Adrenal gland (tissue), 12 donors: ENCODE results near the gene PPP1R12B. TPM values are rescaled to one million over a fixed set of nuclear protein-coding genes. Genes with fewer than 3 reads are reported as not detected.
A peak's percentile ranks its signal among the peaks of the same experiment; 100 is the strongest.

Source experiments
- DNase-seq, 7 donors: peaks; one replicate each; pipeline ENCODE4 v3.0.0-alpha.2; 2019 to 2020
- H3K27ac ChIP-seq, 5 donors: fragments of 200-600 bp; sonication (generic) in 4 of 5; 1 replicate in 3 of 5; 2 replicates in 2 of 5; pipeline versions ENCODE4 v1.5.1 to v1.8.0; 2016 to 2020; ENCODE audit warnings: mild to moderate bottlenecking in 1 of 5
- H3K27me3 ChIP-seq: fragments of 200-600 bp; 2 replicates; pipeline ENCODE4 v1.8.0; 2021
- H3K36me3 ChIP-seq, 2 donors: fragments of 200-600 bp; replicated peaks in 1 of 2; 1 replicate in 1 of 2; 2 replicates in 1 of 2; pipeline versions ENCODE4 v1.5.1 to v1.8.0; 2018 to 2022
- H3K4me1 ChIP-seq, 2 donors: fragments of 200-600 bp; replicated peaks in 1 of 2; 1 replicate in 1 of 2; 2 replicates in 1 of 2; pipeline versions ENCODE4 v1.5.1 to v1.8.0; 2018 to 2021
- H3K4me3 ChIP-seq, 4 donors: fragments of 200-600 bp; sonication (generic) in 3 of 4; one replicate each; pipeline ENCODE4 v1.5.1; 2016 to 2018
- H3K9me3 ChIP-seq, 3 donors: fragments of 200-600 bp; sonication (generic) in 1 of 3; replicated peaks in 1 of 3; 1 replicate in 2 of 3; 2 replicates in 1 of 3; pipeline versions ENCODE4 v1.5.1 to v1.8.0; 2016 to 2021
- CTCF ChIP-seq, 6 experiments: fragments of 450-650 bp in 4 of 6; fragments of 200-600 bp in 2 of 6; sonication (generic) in 1 of 6; IDR thresholded peaks; 1 replicate in 5 of 6; 2 replicates in 1 of 6; pipeline versions ENCODE4 v1.5.1 to v1.8.0; 2016 to 2021; ENCODE audit warnings: antibody characterized with exemption in 6 of 6, mild to moderate bottlenecking in 2 of 6, moderate library complexity in 1 of 6
- POLR2A ChIP-seq, 2 donors: fragments of 450-650 bp; IDR thresholded peaks; one replicate each; pipeline ENCODE4 v1.6.1; 2017; ENCODE audit warnings: antibody characterized with exemption in 2 of 2, mild to moderate bottlenecking in 2 of 2, moderate library complexity in 1 of 2
- WGBS, 4 donors: extraction: QIAGEN DNeasy Blood & Tissue Kit in 2 of 4; methylation state at CpG; one replicate each; pipeline versions ENCODE4 v1.1.5 to v1.1.7; 2013 to 2017; 5-methylcytosine and 5-hydroxymethylcytosine counted together
- intact Hi-C, 2 donors: fragments of 100-400 bp; cut with DNase I; formaldehyde crosslinking; loops; one replicate each; pipeline versions ENCODE4 v1.14.1 to v1.15.0; 2022 to 2023
- polyA plus RNA-seq, 3 donors: library from polyadenylated mRNA; stranded (reverse); fragments of 200-250 nt in 2 of 3; fragments of 350-450 nt in 1 of 3; fragmentation: Illumina TruSeq in 1 of 3; extraction: RNeasy Lipid Tissue Mini Kit (QIAGEN cat#74804) in 1 of 3; gene quantifications; one replicate each; pipeline ENCODE4 v1.2.3, GENCODE V29; 2013 to 2014
- total RNA-seq, 9 donors: library from RNA; depleted of rRNA in 4 of 9; stranded (reverse); fragments of >200 nt in 4 of 9; fragments of 120-200 nt in 1 of 9; fragmentation: NEBNext Ultra II Directional in 1 of 9; extraction: Animal tissue kit (Norgen Biotek cat#: 25700) in 1 of 9; gene quantifications; one replicate each; pipeline versions ENCODE4 v1.1.0 to v1.2.4, GENCODE V29; 2013 to 2023
- donor health status: healthy with polysubstance abuse.
- donor health status: Bipolar disorder and iron deficiency.
- donor health status: DM: yes; HTN: yes; CAD: no.
- donor health status: DM: no; HTN: no; CAD: no.
- donor health status: DM: no; HTN: no; CAD: no.
- donor health status: DM: yes; HTN: yes; CAD: no.

The PPP1R12B gene
- total and polyA plus RNA-seq, 12 donors, result 3.0 to 43.9 (median 19.8) TPM

GRCh38 chr1:202571719-202572339 lies 223.3 kb downstream of the PPP1R12B start:
- intact Hi-C loops, result loop anchor here in 1 of 2 donors (10.0 kb wide), 1 partner anchor 67 kb away; no protein-coding TSS in a partner anchor
- TF ChIP-seq POLR2A (IDR thresholded peaks at IDR 0.05), result no peak
- peak; percentile 62 to 80 (median 68) for TF ChIP-seq CTCF (IDR thresholded peaks at IDR 0.05)
- H3K27ac ChIP-seq, result no peak overlapping the region
- H3K4me3 ChIP-seq, result no peak overlapping the region
- H3K9me3 ChIP-seq, result no peaks in the 10 kb centered on the region
- H3K27me3 ChIP-seq, result no peaks in the 10 kb centered on the region
- WGBS, 4 donors, result 55 to 64% (median 60%) methylated on average over 3 of the region's 3 CpGs
- peaks cover 10 to 39% of the 10 kb centered on the region in 2 donors for H3K4me1 ChIP-seq
- H3K36me3 ChIP-seq, result peaks cover 0 to 5% of the 10 kb centered on the region in 2 donors
- peak in 5 of 7 donors; percentile 22 to 42 (median 32) for DNase-seq

- Histone ChIP-seq H3K36me3 (peaks cover 0 to 5% of the 10 kb centered on the region in 2 donors), H3K27me3 (no peaks in the 10 kb centered on the region), H3K4me1 (peaks cover 11 to 36% of the 10 kb centered on the region in 2 donors), H3K27ac (no peak overlapping the region), H3K9me3 (no peaks in the 10 kb centered on the region), H3K4me3 (no peak overlapping the region)
- no peak for DNase-seq
- intact Hi-C loops, result loop anchor here in 1 of 2 donors (10.0 kb wide), 1 partner anchor 68 kb away; no protein-coding TSS in a partner anchor
- WGBS, 4 donors, result 94 to 100% (median 99%) methylated on average over 1 of the region's 1 CpG
- TF ChIP-seq CTCF (IDR thresholded peaks at IDR 0.05) (no peak), POLR2A (IDR thresholded peaks at IDR 0.05) (no peak)
These were observed 224.4 kb downstream of the PPP1R12B start for GRCh38 chr1:202572867-202573266.

GRCh38 chr1:202575918-202576653 lies 227.6 kb downstream of the PPP1R12B start:
- intact Hi-C loops, result loop anchor here in 1 of 2 donors (10.0 kb wide), 1 partner anchor 71 kb away; no protein-coding TSS in a partner anchor
- Histone ChIP-seq H3K9me3 (no peaks in the 10 kb centered on the region), H3K27ac (peak overlapping the region in 2 of 5 donors; percentile 45 to 56), H3K36me3 (peaks cover 0 to 8% of the 10 kb centered on the region in 2 donors), H3K27me3 (no peaks in the 10 kb centered on the region), H3K4me3 (no peak overlapping the region), H3K4me1 (peaks cover 11 to 45% of the 10 kb centered on the region in 2 donors)
- WGBS, 4 donors, result 56 to 81% (median 72%) methylated on average over 2 of the region's 2 CpGs
- no peak for DNase-seq
- no peak for TF ChIP-seq POLR2A (IDR thresholded peaks at IDR 0.05)
- TF ChIP-seq CTCF (IDR thresholded peaks at IDR 0.05), result no peak

GRCh38 chr1:202576816-202577215 lies 228.3 kb downstream of the PPP1R12B start:
- Histone ChIP-seq H3K4me3 (no peak overlapping the region), H3K4me1 (peaks cover 11 to 45% of the 10 kb centered on the region in 2 donors), H3K27me3 (no peaks in the 10 kb centered on the region), H3K27ac (peak overlapping the region in 2 of 5 donors; percentile 25 to 56), H3K36me3 (peaks cover 0 to 8% of the 10 kb centered on the region in 2 donors), H3K9me3 (no peaks in the 10 kb centered on the region)
- intact Hi-C loops, result loop anchor here in 1 of 2 donors (10.0 kb wide), 1 partner anchor 72 kb away; no protein-coding TSS in a partner anchor
- 43 to 69% (median 49%) methylated on average over 1 of the region's 1 CpG for WGBS, 4 donors
- TF ChIP-seq POLR2A (IDR thresholded peaks at IDR 0.05) (no peak), CTCF (IDR thresholded peaks at IDR 0.05) (no peak)
- DNase-seq, result no peak
